DMS153 (cell line): ENCODE results near the gene RPL39L.
"Not testable (repeated sequence)": the region's sequence is repeated elsewhere in the genome, so short reads cannot be mapped to it uniquely, and the experiment has no call there.

Source experiments
- DNase-seq: peaks from one replicate; lab custom pipeline; 2025; lab: John Stamatoyannopoulos, UW

Gene RPL39L

DNA sequence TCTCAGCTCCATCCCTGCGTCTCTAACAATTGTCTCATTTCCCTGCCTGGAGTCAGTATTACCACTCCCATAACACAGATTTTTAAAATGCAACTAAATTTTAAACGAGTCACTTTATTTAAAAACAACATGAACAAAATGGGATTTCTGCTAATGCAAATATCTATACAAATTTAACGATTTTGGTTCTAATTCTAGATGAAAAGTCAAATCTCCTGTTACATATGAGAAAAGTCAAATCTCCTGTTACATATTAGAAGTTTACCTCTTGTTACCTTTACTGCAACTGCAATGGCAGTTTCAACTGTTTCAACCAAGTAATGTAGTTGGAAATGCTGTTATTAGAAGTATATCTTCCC, 578 bp upstream of the RPL39L start:
- DNase-seq = no peak

DNA sequence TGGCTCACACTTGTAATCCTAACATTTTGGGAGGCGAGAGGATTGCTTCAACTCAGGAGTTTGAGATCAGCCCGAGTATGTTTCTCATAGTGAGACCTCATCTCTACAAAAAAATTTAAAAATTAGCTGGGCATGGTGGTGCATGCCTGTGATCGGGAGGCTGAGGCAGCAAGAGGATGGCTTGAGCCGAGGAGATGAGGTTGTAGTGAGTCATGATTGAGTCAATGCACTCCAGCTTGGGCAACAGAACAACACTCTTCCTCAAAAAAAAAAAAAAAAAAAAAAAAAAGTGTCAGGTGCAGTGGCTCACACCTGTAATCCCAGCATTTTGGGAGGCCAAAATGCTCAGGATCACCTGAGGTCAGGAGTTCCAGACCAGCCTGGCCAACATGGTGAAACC, 2.4 kb downstream of the RPL39L start:
- DNase-seq = no peak

GRCh38 chr3:187136337-187136736, 3.0 kb downstream of the RPL39L start:
- DNase-seq = no peak

DNA sequence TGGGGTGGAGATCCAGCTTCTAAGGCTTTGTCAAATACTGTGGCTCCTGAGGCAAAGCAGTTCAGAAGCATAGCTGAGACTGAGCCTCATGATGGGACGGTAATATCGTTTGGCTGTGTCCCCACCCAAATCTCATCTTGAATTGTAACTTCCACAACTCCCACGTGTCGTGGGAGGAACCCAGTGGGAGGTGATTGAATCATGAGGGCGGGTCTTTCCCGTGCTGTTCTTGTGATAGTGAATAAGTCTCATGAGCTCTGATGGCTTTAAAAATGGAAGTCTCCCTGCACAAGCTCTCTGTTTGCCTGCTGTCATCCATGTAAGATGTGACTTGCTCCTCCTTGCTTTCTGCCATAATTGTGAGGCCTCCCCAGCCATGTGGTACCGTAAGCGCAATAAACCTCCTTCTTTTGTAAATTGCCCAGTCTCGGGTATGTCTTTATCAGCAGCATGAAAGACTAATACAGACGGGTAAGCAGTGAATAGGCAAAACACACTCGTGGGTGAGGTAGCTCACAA, 4.1 kb downstream of the RPL39L start:
- DNase-seq = not testable (repeated sequence)

GRCh38 chr3:187133181-187133580, 6.1 kb downstream of the RPL39L start:
- DNase-seq = not testable (repeated sequence)

DNA sequence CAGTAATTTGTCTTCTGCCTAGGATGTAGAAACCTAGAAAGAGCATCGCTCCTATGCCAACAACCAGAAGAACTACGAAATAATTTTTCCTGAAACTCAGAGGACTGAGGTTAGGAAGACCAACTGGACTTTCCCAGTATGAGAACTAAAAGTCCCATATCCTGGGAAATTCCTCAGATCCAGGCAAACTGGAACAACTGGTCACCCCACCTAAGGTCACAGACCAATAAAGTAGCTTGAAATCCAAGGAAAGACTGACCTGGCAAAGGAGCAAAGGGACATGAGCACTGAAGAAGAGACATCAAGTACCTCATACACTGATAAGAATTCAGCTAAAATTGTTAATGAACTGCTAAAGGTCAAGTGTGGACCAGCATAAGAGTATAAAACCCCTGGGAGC, 6.6 kb downstream of the RPL39L start:
- DNase-seq = no peak

GRCh38 chr3:187131981-187132380, 7.3 kb downstream of the RPL39L start:
- no peak for DNase-seq

DNA sequence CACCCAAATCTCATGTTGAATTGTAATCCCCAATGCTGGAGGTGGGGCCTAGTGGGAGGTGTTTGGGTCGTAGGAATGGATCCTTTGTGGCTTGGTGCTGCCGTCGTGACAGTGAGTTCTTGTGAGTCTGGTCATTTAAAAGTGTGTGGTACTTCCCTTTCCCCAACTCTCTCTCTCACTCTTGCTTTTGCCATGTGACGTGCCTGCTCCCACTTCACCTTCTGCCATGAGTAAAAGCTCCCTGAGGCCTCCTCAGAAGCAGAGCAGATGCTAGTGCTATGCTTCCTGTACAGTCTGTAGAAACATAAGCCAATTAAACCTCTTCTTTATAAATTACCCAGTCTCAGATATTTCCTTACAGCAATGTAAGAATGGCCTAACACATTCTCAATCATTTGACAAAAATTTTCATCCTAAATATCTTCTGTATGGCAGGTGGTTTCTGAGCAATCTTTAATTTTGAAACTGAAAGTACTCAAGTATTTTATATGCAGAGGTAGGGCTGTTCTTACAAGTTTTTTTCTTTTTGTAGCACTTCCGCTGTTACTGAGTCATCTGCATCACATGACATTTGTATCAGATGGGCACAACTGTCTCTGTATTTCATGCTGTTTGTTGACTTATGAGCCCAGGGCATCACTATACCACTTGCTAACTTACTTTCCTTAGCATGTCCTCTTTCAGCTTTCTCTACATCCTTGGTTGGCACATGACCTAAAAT, 8.8 kb downstream of the RPL39L start:
- DNase-seq = no peak

DNA sequence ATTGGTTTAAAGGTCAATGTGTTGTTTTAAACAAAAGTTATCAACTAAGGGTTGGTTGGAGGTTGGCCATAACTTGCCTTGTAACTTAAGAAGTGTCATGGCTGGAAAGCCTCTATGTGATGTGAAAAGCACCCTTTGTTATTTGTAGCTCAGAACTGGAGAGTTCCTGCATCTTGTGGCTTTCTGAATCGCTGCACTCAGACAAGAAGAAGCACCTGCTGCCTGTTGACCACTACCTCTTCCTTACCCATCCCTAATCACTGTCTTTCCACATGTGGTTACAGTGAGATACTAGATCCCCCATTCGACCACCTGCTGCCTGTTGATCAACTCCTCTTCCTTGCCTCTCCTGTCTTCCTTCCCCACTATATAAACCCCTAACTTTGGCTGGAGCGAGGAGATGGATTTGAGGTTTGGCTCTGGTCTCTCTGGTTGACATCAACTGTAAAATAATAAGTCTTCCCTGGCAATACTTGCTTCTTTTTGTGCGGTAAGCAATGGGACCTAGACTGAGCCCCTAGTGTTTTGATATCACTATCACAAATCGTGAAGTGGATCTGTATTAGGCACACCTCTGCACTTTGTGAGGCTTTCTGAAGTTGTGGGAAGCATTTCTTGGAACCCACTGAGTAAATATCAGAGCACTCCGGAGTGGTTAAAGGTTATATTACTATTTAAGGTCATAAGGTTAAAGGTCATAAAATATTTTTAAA, 13.8 kb downstream of the RPL39L start:
- DNase-seq = no peak

- DNase-seq = no peak
Observed at GRCh38 chr3:187122261-187122660, 17.0 kb downstream of the RPL39L start.

GRCh38 chr3:187120326-187120725, 19.0 kb downstream of the RPL39L start:
- DNase-seq = no peak

GRCh38 chr3:187114511-187114910, 24.8 kb downstream of the RPL39L start:
- no peak for DNase-seq

DNA sequence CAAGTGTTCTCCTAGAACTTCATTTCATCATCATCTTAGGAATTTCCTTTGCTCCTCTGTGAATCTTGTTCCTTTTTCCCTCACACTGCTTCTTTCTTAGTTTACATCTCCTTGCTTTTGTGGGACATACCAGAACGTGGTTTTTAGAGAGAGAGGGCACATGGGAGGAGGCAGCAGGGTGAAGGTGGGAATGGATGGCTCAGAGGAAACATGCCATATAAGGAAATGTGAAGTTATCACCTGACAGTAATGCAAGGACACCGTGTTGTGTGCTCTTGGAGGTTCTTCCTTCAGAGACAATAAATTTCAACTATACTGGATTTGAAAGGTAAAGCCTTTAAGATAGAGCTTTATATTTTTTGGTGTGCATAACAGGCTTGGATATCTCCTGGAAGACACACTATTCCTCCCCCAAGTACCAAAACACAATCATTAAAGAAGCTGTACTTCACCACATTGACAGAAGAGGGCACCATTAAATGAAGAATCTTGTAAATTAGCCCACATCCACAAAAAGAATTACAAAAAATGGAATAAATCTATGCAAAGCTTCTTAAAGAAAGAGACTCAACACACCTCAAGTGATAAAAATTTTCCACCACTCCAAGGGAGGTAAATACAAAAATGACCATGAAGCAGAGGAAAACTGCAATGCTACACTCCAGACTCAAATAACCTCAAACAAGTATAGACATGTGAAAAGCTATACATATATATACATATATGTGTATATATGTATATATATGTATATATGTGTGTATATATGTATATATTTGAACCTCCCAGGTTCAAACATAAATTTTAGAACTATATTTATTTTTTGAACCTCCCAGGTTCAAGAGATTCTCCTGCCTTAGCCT, 26.1 kb downstream of the RPL39L start:
- DNase-seq = no peak

- no peak for DNase-seq
Observed at GRCh38 chr3:187110156-187110555, 29.1 kb downstream of the RPL39L start.

DNA sequence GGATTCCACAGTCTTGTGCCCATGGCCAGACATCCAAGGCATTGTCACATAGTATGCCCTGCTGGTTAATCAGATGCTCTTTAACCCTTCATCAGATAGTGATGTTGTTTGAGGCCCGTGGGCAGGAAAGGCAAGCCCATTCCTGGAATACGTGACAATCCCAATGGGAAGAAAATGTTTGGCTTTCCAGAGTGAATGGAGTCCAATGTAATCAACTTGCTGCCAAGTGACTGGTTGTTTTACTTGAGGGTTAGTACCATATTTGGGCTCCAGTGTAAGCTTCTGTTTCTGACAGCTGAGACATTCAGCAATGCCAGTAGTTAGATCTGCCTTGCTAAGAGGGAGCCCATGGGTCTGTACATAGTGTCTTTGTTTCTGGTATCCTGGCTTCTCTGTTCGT, 31.3 kb downstream of the RPL39L start:
- DNase-seq = no peak

- DNase-seq = no peak
Observed at GRCh38 chr3:187105700-187106099, 33.6 kb downstream of the RPL39L start.

GRCh38 chr3:187104933-187105332, 34.4 kb downstream of the RPL39L start:
- no peak for DNase-seq

DNA sequence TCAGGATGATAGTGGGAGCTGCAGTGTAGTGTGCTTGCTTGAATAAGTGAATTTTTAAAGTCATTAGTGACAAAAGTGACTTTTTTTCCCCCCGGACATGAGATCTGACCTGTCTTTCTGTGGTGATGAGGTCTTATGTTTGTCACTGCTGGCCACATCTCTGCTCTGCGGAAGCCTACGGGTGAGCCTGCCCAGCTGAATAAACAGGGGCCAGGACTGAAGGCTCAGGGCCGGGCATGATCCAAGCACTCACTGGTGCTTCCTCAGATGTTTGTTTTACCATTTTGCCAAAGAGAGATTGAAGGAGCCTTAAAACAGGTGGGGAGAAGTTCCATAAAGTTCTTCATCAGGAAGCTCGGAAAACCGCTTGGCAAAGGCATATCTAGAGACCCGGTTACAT, 35.0 kb downstream of the RPL39L start:
- no peak for DNase-seq

GRCh38 chr3:187103251-187103650, 36.0 kb downstream of the RPL39L start:
- no peak for DNase-seq

DNA sequence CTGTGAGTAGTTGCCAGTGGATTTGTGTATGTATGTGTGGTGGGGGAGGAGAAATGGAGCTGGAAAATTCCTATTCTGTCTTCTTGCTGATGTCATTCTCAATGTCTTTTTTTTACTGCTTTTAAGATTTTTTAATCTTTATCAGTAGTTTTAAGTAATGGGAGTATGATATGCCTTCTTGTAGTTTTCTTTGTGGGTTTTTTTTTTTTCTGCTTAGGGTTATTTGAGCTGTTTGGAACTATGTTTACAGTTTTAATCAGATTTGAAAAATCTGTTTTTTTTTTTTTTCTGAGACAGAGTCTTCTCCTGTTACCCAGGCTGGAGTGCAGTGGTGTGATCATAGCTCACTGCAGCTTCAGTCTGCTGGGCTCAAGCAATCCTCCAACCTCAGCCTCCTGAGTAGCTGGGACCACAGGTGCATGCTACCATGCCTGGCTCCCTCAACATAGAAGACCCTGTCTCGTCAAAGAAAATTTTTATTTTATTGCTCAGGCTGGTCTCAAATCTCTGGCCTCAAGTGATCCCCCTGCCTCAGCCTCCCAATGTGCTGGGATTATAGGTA, 37.1 kb downstream of the RPL39L start:
- DNase-seq = no peak

DNA sequence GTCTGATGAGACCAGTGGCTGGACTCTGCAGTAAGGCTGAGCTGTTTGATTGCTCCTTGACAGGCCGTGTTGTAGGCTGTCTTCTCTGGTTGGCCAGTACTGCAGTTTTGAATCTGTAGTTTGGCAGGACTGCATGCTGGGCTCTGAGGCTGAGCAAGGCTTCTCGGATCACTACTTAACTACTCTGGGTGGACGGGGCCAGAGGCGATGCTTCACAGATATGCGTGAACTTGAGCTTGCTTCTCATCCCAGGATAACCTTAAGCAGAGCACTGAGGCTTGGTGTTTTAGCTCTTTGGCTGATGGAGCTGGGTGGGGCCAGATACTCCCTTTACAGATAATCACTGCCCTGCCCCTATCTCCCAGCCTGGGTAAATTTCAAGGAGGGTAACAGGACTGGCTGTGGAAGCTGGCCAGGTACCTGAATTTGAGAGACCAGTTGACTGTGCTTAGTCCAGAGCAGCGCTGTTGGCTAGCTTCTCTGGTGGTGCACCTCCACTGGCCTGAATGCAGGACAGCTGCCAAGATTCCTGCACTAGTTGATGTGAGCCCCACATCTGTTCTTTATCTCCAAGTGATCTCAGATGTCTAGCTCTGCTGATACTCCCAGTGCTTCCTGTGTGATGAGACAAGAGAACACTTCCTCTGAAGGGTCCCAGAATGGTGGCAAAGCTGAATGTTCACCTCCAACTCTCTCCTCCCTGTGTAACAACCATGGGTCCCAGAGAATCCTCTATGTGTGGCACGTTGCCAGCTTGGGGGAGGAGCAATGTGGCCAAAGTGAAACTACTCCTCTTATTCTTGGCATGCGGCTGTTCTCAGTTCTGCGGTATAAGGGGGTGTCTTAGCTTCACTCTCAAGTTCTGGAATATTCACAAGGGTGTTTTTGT, 37.9 kb downstream of the RPL39L start:
- DNase-seq = no peak
